GM12878 (cell line): ENCODE data around the gene NFKBIZ. TPM values are rescaled to one million over a fixed set of nuclear protein-coding genes. Genes with fewer than 3 reads are reported as not detected.

Experiments
- ATAC-seq: fragments of 200-7000 bp; cut with Tn5 transposase; 3 replicates; pipeline ENCODE4 v1.9.1; 2020; ENCODE audit warnings: mild to moderate bottlenecking, moderate library complexity
- BruUV-seq: library from RNA; stranded (reverse); fragments of 400-500 nt; replicated peaks from 2 replicates; lab custom pipeline; 2021; lab: Mats Ljungman, UMichigan
- CTCF ChIA-PET: fragments of 300-600 bp; sonication (Branson Sonifier 250); formaldehyde crosslinking; extraction: SDS; loops from one replicate; lab custom pipeline; 2021; ENCODE audit warnings: inconsistent platforms; lab: Yijun Ruan, JAX
- POLR2A ChIA-PET: fragments of 350-600 bp; formaldehyde crosslinking; extraction: SDS; loops from one replicate; lab custom pipeline; 2021; ENCODE audit warnings: inconsistent platforms; lab: Charles Lee
- RAD21 ChIA-PET: fragments of 300-600 bp; sonication (Branson Sonifier 250); formaldehyde crosslinking; loops from one replicate; lab custom pipeline; 2023; ENCODE audit warnings: antibody characterized with exemption; ENCODE audit not compliant: unreplicated experiment; lab: Charles Lee
- SMC1A ChIA-PET: fragments of 300-600 bp; sonication (Branson Sonifier 250); formaldehyde crosslinking; loops from one replicate; lab custom pipeline; 2023; ENCODE audit not compliant: unreplicated experiment, uncharacterized antibody; lab: Charles Lee
- DNase-seq: peaks from one replicate; pipeline ENCODE4 v3.0.0-alpha.2; 2011; ENCODE audit warnings: low read depth, low spot score
- FAIRE-seq: peaks from 3 replicates; lab custom pipeline; 2011; peaks lifted over from hg19 to GRCh38; lab: Jason Lieb, UNC
- H2AFZ ChIP-seq: 2 replicates; pipeline ENCODE4 v1.6.0; 2011; ENCODE audit warnings: low read depth, low read length, control low read depth; ENCODE audit not compliant: control insufficient read depth
- H3K27ac ChIP-seq: 2 replicates; pipeline ENCODE4 v1.5.1; 2011; ENCODE audit warnings: control low read depth; ENCODE audit not compliant: control insufficient read depth, insufficient read depth
- H3K27me3 ChIP-seq, 2 experiments: replicated peaks in 1 of 2; 2 replicates each; pipeline versions ENCODE4 v1.6.0 to v1.6.1; 2011; ENCODE audit warnings: low read length in 1 of 2; ENCODE audit not compliant: control insufficient read depth in 2 of 2, insufficient read depth in 2 of 2
- H3K36me3 ChIP-seq, 2 experiments: 2 replicates each; pipeline ENCODE4 v1.5.1; 2011; ENCODE audit warnings: low read length in 1 of 2; ENCODE audit not compliant: control insufficient read depth in 2 of 2, insufficient read depth in 2 of 2
- H3K4me1 ChIP-seq: 2 replicates; pipeline ENCODE4 v1.6.1; 2011; ENCODE audit warnings: mild to moderate bottlenecking, low read length, moderate library complexity, mixed read lengths; ENCODE audit not compliant: control insufficient read depth, insufficient read depth
- H3K4me2 ChIP-seq: 2 replicates; pipeline ENCODE4 v1.6.0; 2011; ENCODE audit warnings: control low read depth; ENCODE audit not compliant: control insufficient read depth, insufficient read depth
- H3K4me3 ChIP-seq: fragments of 200-600 bp; sonication (generic); 2 replicates; pipeline ENCODE4 v1.5.1; 2016
- H3K79me2 ChIP-seq: 2 replicates; pipeline ENCODE4 v1.6.0; 2011; ENCODE audit warnings: low read length; ENCODE audit not compliant: control insufficient read depth, insufficient read depth
- H3K9ac ChIP-seq: 2 replicates; pipeline ENCODE4 v1.8.0; 2011; ENCODE audit warnings: low read length, control low read depth, mixed read lengths; ENCODE audit not compliant: control insufficient read depth, insufficient read depth
- H3K9me3 ChIP-seq: replicated peaks from 3 replicates; pipeline ENCODE4 v1.5.1; 2011; ENCODE audit warnings: mild to moderate bottlenecking, low read length; ENCODE audit not compliant: control insufficient read depth, insufficient read depth
- H4K20me1 ChIP-seq: 2 replicates; pipeline ENCODE4 v1.6.0; 2011; ENCODE audit not compliant: control insufficient read depth, insufficient read depth
- CEBPZ ChIP-seq: fragments of 150-350 bp; IDR thresholded peaks from 2 replicates; pipeline ENCODE4 v1.6.1; 2016; ENCODE audit warnings: low read depth, low read length
- HDGF ChIP-seq: fragments of 450-650 bp; IDR thresholded peaks from 2 replicates; pipeline ENCODE4 v1.6.1; 2016; ENCODE audit warnings: antibody characterized with exemption
- IKZF1 ChIP-seq: fragments of 450-650 bp; conservative IDR thresholded peaks from 2 replicates; pipeline ENCODE4 v1.6.1; 2017; ENCODE audit warnings: antibody characterized with exemption, mild to moderate bottlenecking
- NBN ChIP-seq: fragments of 450-650 bp; IDR thresholded peaks from 2 replicates; pipeline ENCODE4 v1.6.1; 2016
- SKIL ChIP-seq: fragments of 450-650 bp; IDR thresholded peaks from 2 replicates; pipeline ENCODE4 v1.6.1; 2017; ENCODE audit warnings: mild to moderate bottlenecking, low read depth, inconsistent platforms; ENCODE audit not compliant: poor library complexity, severe bottlenecking
- ZBTB40 ChIP-seq: fragments of 450-650 bp; IDR thresholded peaks from 2 replicates; pipeline ENCODE4 v1.6.1; 2016; ENCODE audit warnings: mild to moderate bottlenecking, moderate library complexity, borderline replicate concordance
- ZNF384 ChIP-seq: IDR thresholded peaks from 2 replicates; pipeline ENCODE4 v1.6.1; 2012; ENCODE audit warnings: low read depth, mild to moderate bottlenecking, low read length, improper control_type of control experiment, borderline replicate concordance
- WGBS: methylation state at CpG from one replicate; pipeline ENCODE4 v1.1.6; 2016; ENCODE audit warnings: low lambda C conversion rate; ENCODE audit not compliant: insufficient replicate concordance, insufficient coverage; ENCODE audit errors: missing lambda C conversion rate; 5-methylcytosine and 5-hydroxymethylcytosine counted together
- in situ Hi-C: fragments of 300-500 bp; cut with MboI; formaldehyde crosslinking; loops from 9 replicates; pipeline ENCODE4 v1.14.3; 2018; ENCODE audit warnings: mixed read lengths
- intact Hi-C: fragments of 100-400 bp; cut with micrococcal nuclease; formaldehyde crosslinking; loops from one replicate; pipeline ENCODE4 v1.14.2; 2022; ENCODE audit not compliant: unreplicated experiment
- polyA plus RNA-seq, 11 experiments: library from polyadenylated mRNA; depleted of rRNA in 4 of 11; unstranded in 6 of 11; stranded (reverse) in 5 of 11; fragments of >200 nt; fragmentation: Nextera tagmentation in 4 of 11; fragmentation: Illumina TruSeq in 1 of 11; extraction: Ambion mirVana in 4 of 11; extraction: Trizol in 1 of 11; gene quantifications; 1 replicate in 1 of 11; 2 replicates in 10 of 11; pipeline versions ENCODE4 v1.2.1 to v1.2.3, GENCODE V29; 2011 to 2016; ENCODE audit warnings: inconsistent platforms in 2 of 11, missing spikeins in 2 of 11, low read depth in 1 of 11
- total RNA-seq, 4 experiments: library from RNA; depleted of rRNA in 3 of 4; stranded (reverse); fragments of >200 nt in 3 of 4; fragmentation: Illumina TruSeq in 1 of 4; extraction: Trizol in 1 of 4; gene quantifications; 2 replicates each; pipeline versions ENCODE4 v1.2.1 to v1.2.3, GENCODE V29; 2013 to 2021

The NFKBIZ gene
- total and polyA plus RNA-seq, 10 of the 15 experiments (the other 5 are each of a cell fraction or from before 2014, with no cell fraction given), result 6.3 to 53.8 (median 17.3) TPM

- FAIRE-seq (no peak), ATAC-seq (peak; percentile 50), DNase-seq (no peak)
- H3K9me3 ChIP-seq, result no peaks in the 10 kb centered on the region
- TF ChIP-seq ZNF384, result no peak
- no peak for TF ChIP-seq SKIL
- TF ChIP-seq HDGF, result no peak
- no peak for TF ChIP-seq NBN
- no peak for TF ChIP-seq IKZF1
- no peak for TF ChIP-seq ZBTB40
- TF ChIP-seq CEBPZ, result no peak
- H4K20me1 ChIP-seq, result no peaks in the 10 kb centered on the region
- no peak overlapping the region for H3K27ac ChIP-seq
- no peaks in the 10 kb centered on the region for H3K4me1 ChIP-seq
- no peak overlapping the region for H3K9ac ChIP-seq
- in situ Hi-C loops, result no loop called here
- WGBS, result 85% methylated on average over 9 of the region's 12 CpGs
- intact Hi-C loops, result loop anchor here (1.0 kb wide), 1 partner anchor 49 kb away; no protein-coding TSS in a partner anchor
- H3K4me2 ChIP-seq, result no peak overlapping the region
- no peak overlapping the region for H2AFZ ChIP-seq
- no peaks in the 10 kb centered on the region for H3K79me2 ChIP-seq
- H3K36me3 ChIP-seq, result no peaks in the 10 kb centered on the region
- no peaks in the 10 kb centered on the region for H3K27me3 ChIP-seq
- ChIA-PET POLR2A (interaction anchor here (1.1 to 1.4 kb wide), 2 partner anchors 12 to 29 kb away, joined by 3 read pairs; no protein-coding TSS in a partner anchor), SMC1A (interaction anchor here (1.1 to 2.4 kb wide), 3 partner anchors 10 to 18 kb away, joined by 3 to 11 read pairs (median 9); no protein-coding TSS in a partner anchor), CTCF (interaction anchor here (0.8 to 1.5 kb wide), 4 partner anchors 12 to 357 kb away, joined by 3 to 5 read pairs (median 4); no protein-coding TSS in a partner anchor), RAD21 (interaction anchor here (0.8 to 1.6 kb wide), 2 partner anchors 356 to 361 kb away, joined by 3 to 4 read pairs; no protein-coding TSS in a partner anchor)
- no TSS peak for BruUV-seq
- H3K4me3 ChIP-seq, result no peak overlapping the region
Observed at GRCh38 chr3:101868534-101869464, 19.5 kb downstream of the NFKBIZ start.
